Activated naive CD4-positive, alpha-beta T cell treated with anti-CD3 and anti-CD28 coated beads, Interleukin-2, amount 50 U/mL, for 72 hours (primary cell): ENCODE measurements around the gene PRRG1. TPM values are rescaled to one million over a fixed set of nuclear protein-coding genes. Genes with fewer than 3 reads are reported as not detected.
A peak's percentile ranks its signal among the peaks of the same experiment; 100 is the strongest.
"Not testable (repeated sequence)": the region's sequence is repeated elsewhere in the genome, so short reads cannot be mapped to it uniquely, and the experiment has no call there.

ENCODE experiments used
- ATAC-seq, 2 donors: fragments of 150-1000 bp; cut with Tn5 transposase; 2 replicates each; pipeline ENCODE4 v1.10.0; 2021; ENCODE audit warnings: mild to moderate bottlenecking in 2 of 2, moderate library complexity in 2 of 2
- DNase-seq, 2 donors: peaks; one replicate each; pipeline ENCODE4 v3.0.0; 2021 to 2022; ENCODE audit warnings: low spot score in 2 of 2
- H3K27ac Mint-ChIP-seq, 2 donors: one replicate each; pipeline ENCODE4 v1.8.0; 2022; ENCODE audit warnings: mild to moderate bottlenecking in 2 of 2, mixed read lengths in 2 of 2
- H3K36me3 Mint-ChIP-seq, 2 donors: one replicate each; pipeline ENCODE4 v1.8.0; 2022; ENCODE audit warnings: mixed read lengths in 2 of 2
- H3K9me3 Mint-ChIP-seq, 2 donors: one replicate each; pipeline ENCODE4 v1.8.0; 2022; ENCODE audit warnings: mixed read lengths in 2 of 2
- total RNA-seq, 2 donors: library from RNA; stranded (reverse); gene quantifications; one replicate each; pipeline ENCODE4 v1.2.3, GENCODE V29; 2022

Gene PRRG1
- total RNA-seq, 2 donors from 2014 or later = not detected

DNA sequence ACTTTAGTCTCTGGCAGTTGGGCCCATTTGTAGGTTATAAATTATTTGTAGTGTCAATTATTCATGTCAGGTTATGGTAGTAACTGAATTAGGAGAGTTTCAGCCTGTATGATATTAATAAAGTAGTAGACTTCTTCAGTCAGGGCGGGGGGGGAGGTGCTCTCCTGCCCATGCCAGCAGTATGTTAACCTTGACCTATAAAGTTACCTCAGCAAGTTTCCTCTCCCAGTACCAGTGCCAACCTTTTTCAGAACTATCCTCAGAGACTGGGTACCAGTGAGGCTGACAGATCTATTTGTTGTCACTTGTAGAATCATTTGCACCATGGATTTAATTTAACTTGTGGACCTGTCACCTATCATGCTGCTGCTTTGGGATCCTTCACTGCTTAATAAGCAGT, 88.0 kb downstream of the PRRG1 start:
- ATAC-seq (no peak), DNase-seq (no peak)
- Mint-ChIP-seq H3K27ac (no peak overlapping the region), H3K9me3 (peaks cover 0 to 5% of the 10 kb centered on the region in 2 donors), H3K36me3 (no peaks in the 10 kb centered on the region)

DNA sequence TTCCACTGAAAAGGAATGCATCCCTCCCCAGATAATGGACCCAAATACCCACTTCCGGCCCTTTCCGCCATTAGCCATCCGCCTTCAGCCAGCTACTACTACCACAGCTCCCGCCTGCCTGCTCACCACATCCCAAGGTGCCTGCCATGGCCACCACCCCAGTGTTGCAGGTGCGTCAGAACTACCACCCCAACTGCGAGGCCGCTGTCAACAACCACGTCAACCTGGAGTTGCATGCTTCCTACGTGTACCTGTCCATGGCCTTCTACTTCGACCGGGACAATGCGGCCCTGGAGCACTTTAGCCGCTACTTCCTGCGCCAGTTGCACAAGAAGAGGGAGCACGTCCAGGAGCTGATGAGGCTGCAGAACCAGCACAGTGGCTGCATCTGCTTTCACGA, 92.2 kb downstream of the PRRG1 start:
- DNase-seq (no peak), ATAC-seq (no peak)
- Mint-ChIP-seq H3K36me3 (no peaks in the 10 kb centered on the region), H3K27ac (no peak overlapping the region), H3K9me3 (no peaks in the 10 kb centered on the region)

DNA sequence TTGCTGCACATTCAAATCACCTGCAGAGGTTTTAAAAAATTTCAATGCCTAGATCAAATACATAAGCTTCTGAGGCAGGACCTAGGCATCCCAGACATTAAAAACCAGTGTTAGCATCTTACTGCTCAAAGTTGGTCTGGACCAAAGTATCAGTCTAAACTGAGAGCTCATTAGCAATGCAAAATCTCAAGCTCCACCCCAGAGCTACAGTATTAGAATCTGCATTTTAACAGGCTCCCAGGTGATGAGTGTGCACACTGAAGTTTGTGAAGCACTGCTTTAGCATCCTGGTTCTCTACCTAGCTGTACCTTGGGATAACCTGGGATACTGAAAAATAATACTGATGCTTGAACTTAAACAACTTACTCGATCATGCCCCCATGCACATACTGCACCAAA, 96.0 kb downstream of the PRRG1 start:
- no peak for ATAC-seq
- no peak for DNase-seq
- no peaks in the 10 kb centered on the region for H3K9me3 Mint-ChIP-seq
- no peaks in the 10 kb centered on the region for H3K36me3 Mint-ChIP-seq
- no peak overlapping the region for H3K27ac Mint-ChIP-seq

DNA sequence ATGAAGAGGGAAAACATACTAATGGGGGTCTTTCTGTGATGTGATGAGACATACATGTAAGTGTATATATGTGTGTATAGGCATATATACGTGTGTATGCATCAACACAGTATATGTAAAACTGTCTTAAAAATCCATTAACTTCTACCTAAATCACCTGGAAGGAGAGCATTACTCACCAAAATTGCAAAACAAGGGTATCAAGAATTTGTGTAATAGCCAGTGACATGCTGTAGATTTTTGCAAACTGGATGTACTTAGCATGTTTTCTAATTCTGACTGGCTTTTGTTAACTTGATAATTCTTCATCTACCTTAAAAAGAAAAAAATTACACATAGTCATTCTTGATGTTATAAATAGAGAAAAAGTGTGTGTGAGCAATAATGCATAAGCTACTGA, 104.7 kb downstream of the PRRG1 start:
- H3K9me3 Mint-ChIP-seq = no peaks in the 10 kb centered on the region
- DNase-seq (no peak), ATAC-seq (no peak)
- H3K36me3 Mint-ChIP-seq = no peaks in the 10 kb centered on the region
- no peak overlapping the region for H3K27ac Mint-ChIP-seq

DNA sequence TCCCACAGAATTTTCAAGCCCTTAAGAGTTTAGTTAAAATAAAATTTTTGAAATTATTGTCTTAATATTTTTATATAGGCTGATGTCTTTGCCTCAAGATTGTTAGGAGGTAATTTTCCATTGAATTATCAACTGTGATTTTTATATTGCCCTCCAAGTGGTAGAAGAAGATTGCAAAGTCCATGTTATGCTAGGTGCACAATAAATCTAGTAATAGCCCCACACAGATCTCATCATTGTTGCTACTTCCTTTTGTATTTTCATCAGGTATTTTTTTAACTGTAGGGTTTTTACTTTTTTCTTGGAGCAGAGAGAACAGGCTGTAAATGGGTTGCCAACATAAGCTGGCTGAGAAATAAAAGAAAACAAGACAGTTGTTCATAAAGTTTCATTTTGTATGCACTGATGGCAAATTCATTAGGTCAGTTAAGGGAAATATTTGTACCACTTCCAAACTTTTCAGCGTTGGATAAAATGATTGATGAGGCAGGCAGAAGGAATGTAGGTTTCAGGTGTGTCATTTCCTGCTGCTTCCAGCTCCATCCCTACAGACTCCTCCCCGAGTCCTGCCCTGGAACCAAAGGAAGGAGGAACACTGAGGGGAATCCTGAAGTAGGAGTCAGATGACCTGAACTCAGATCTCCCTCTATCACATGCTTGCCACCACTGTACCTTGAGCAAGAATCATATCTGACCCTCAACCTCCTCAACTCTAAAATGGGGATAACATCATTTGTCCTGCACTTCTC, 105.5 kb downstream of the PRRG1 start:
- ATAC-seq (no peak), DNase-seq (no peak)
- Mint-ChIP-seq H3K27ac (no peak overlapping the region), H3K36me3 (no peaks in the 10 kb centered on the region), H3K9me3 (no peaks in the 10 kb centered on the region)

DNA sequence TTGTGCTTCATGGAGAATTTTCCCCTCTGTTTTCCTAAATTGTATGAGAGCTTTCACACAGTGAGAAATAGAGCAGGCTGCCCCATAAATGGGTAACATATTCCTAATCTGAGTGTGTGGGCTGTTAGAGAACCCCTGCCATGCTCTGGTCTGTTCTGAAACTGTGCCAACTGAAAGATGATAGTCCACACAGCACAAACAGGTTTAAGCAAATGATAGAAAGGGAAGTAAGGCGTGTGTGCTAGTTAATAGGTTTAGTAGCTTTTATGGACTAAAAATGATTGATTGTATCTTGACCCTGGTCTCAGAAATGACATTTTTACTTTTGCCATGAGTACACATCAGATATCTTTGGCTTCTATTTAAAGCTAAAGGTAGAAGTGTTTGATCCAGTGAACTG, 106.2 kb downstream of the PRRG1 start:
- Mint-ChIP-seq H3K36me3 (no peaks in the 10 kb centered on the region), H3K9me3 (no peaks in the 10 kb centered on the region), H3K27ac (no peak overlapping the region)
- ATAC-seq (no peak), DNase-seq (no peak)

DNA sequence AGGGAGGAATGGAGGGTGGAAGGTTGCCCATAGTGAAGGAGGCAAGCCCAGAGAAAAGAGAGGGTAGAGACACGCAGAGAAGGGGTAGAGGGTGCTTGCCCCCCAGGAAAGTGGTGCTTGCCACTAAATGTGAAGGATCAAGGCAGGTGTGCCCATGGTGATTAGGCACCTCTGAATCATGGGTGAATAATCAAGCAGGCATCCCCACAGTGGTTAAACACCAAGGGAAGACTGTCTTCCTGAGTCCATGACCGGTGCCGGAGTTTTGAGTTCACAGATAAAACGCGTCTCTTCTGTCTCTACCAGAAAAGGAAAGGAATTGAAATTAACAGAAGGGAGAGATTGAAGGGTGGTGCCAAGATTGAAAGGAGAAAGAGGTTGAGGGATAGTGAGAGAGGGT, 111.1 kb downstream of the PRRG1 start:
- H3K36me3 Mint-ChIP-seq, ATAC-seq, DNase-seq, H3K9me3 Mint-ChIP-seq: not testable (repeated sequence)
- H3K27ac Mint-ChIP-seq = peak overlapping the region in 1 of 2 donors; percentile 3

DNA sequence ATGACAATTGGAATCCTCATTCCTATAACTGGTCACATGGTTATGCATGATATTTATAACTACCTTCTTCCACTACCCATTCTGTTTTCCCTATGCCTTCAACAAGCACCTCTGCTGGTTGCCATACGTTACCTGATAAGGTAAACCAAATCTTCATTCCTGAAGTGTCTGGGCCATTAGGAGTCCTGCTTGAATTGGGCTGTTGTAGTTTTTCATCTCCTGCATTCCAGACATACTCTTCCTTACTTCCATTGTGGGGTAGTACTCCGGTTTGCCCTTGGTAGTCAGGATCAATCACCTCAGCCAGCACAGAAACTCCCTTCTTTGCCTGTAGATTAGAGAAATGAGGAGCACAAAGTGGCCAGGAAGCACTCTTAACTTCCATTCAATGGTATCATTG, 113.2 kb downstream of the PRRG1 start:
- ATAC-seq = no peak
- Mint-ChIP-seq H3K36me3 (no peaks in the 10 kb centered on the region), H3K9me3 (no peaks in the 10 kb centered on the region), H3K27ac (no peak overlapping the region)
- DNase-seq = no peak

DNA sequence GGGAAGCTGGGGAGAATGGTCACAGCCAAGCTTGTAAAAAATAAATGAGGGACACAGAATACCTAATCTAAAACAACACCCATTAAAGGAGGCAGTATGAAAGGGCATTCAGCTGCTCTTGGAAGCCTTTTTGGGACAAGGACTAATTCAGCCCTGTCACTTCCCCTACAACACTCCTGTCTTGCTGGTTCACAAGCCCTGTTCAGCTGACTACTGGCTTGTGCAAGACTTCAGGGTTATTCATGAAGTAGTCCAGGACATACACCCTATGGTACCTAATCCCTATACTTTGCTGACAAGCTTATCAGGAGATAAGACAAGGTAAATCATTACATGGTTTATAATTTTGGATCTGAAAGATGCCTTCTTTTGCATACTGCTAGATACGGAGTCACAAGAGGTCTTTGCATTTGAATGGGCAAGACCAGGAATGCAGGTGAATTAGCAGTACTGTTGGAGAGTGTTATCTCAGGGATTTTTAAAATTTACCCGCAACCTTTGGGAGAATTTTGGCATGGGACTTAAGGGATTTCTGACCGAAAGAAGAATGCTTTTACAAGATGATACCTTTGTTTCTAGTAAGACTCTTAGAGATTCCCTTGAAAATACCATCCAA, 119.1 kb downstream of the PRRG1 start:
- no peaks in the 10 kb centered on the region for H3K9me3 Mint-ChIP-seq
- ATAC-seq (no peak), DNase-seq (no peak)
- no peak overlapping the region for H3K27ac Mint-ChIP-seq
- H3K36me3 Mint-ChIP-seq = no peaks in the 10 kb centered on the region

DNA sequence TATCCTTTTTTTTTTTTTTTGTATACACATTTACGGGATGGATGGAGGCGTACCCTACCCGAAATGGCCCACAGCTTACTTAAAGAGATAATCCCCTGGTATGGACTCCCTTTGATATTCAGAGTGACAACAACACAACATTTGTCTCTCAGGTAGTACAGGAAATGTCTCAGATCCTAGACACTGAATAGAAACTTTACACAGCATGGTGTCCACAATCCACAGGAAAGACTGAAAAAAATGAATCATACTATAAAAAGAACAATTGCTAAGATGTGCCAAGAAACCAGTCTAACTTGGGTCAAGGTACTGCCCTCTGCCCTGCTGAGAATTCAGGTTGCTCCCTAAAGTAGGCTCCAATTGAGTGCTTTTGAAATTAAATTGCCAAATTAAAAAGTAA, 121.5 kb downstream of the PRRG1 start:
- Mint-ChIP-seq H3K9me3 (no peaks in the 10 kb centered on the region), H3K27ac (no peak overlapping the region), H3K36me3 (no peaks in the 10 kb centered on the region)
- DNase-seq (no peak), ATAC-seq (no peak)

DNA sequence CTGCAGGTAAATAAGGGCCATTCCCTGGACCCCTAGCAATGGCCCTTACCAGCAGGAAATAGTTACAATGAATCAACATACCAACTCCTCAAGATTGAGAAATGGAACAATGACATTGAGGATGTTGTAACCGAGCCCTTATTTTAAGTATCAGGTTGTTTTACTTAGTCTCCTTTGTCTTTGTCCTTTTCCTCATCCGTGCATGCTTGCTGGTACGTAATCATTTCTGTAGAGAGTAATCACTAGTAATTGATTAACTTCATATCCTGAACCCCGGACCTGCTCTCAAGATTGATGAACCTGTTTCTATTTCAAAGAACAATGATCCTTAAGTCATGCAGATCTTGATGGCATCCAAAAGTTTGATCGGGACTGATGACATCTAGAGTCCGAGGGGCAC, 123.7 kb downstream of the PRRG1 start:
- H3K27ac Mint-ChIP-seq = no peak overlapping the region
- no peaks in the 10 kb centered on the region for H3K36me3 Mint-ChIP-seq
- DNase-seq = no peak
- ATAC-seq = no peak
- H3K9me3 Mint-ChIP-seq = no peaks in the 10 kb centered on the region

DNA sequence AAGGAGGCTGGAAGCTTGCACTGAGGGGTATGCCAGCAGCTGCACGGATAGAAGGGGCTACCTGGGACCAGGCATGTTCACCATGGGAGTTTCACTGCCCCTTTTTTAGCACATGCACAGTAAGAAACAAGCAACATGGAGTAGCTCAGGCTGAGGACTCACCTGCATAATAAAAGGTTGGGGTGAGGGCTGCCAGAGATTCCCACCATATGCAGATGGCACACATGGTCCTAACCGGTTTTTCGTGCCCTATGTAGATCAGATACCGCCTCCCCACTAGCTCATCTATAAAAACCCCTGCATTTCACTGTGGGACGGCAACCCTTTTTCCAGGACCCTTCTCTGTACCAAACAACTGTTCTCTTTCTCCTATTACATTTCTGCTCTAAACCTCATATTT, 125.3 kb downstream of the PRRG1 start:
- Mint-ChIP-seq H3K9me3 (no peaks in the 10 kb centered on the region), H3K36me3 (no peaks in the 10 kb centered on the region), H3K27ac (no peak overlapping the region)
- no peak for DNase-seq
- ATAC-seq = no peak

DNA sequence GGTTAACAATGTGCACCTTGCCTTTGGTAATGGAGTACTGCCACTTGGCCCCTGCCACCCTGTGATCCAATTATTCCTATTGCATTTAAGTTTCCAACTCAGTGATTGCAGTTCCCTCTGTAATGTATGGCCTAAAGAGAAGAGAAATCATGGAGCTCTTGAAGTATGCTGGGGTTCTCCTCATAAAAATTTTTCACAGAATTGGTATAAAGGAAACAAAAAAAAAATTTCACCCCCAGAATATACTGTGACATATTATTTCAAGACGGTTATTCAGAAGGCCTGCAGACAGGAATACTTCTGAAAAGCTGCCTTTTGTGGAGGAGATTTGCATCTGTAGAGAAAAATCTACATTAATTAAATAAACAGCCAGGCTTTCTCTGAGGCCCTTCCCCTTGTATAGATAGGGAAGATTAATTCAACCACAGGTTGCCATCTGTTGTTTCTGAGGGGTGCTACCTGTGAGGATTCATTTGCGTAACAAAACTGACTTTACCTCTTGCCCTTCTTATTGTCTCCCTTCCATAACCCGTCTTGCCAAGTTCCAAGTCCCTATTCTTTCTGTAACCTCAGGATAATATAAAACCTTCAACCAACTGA, 127.5 kb downstream of the PRRG1 start:
- Mint-ChIP-seq H3K9me3 (no peaks in the 10 kb centered on the region), H3K27ac (no peak overlapping the region), H3K36me3 (no peaks in the 10 kb centered on the region)
- DNase-seq (no peak), ATAC-seq (no peak)

DNA sequence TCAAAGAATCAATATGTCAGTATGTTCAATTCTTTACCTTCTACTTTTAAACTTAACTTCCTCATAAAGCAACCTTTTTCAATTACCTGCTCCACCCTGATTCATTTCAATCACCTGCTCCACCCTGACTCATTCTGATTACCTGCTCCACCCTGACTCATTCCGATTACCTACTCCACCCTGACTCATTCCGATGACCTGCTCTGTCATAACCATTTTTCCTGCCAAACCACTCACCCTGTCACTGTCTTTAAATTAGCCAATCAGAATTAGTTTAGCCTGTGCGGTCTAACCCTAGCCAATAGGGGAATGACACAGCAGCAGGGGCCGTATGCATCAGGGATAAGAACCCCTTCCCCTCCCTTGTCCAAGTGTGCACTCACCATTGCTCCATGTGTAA, 135.2 kb downstream of the PRRG1 start:
- not testable (repeated sequence) for H3K9me3 Mint-ChIP-seq, ATAC-seq, H3K27ac Mint-ChIP-seq, DNase-seq, H3K36me3 Mint-ChIP-seq

DNA sequence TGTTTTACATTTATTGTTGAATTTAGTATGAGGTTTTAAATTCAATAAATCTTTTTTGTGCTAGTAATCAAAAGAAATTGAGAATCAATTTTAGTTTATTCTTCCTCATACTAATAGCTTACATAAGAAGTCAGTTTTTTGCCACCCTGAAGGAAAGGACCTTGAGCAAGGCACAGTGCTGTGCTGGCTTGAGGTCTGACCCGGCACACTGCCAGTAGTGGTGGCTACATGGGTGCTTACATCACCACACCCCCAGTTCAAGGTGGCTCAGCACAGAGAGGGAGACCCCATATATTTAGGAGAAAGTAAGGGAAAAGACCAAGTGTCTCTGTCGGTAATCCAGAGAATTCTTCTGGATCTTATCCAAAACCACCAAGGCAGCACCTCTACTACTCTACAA, 136.3 kb downstream of the PRRG1 start:
- ATAC-seq (no peak), DNase-seq (no peak)
- H3K36me3 Mint-ChIP-seq = no peaks in the 10 kb centered on the region
- H3K27ac Mint-ChIP-seq = no peak overlapping the region
- no peaks in the 10 kb centered on the region for H3K9me3 Mint-ChIP-seq

DNA sequence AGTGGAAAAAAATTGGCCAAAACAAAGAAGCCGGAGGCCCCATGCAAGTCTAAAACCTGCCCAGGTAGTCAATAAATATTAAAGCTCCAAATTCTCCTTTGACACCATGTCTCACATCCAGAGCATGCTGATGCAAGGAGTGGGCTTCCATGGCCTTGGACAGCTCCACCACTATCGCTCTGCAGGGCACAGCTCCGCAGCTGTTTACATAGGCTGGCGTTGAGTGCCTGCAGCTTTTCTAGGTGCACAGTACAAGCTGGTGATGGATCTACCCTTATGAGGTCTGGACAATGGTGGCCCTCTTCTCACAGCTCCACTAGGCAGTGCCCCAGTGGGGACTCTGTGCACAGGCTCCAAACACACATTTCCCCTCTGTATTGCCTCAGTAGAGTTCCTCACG, 138.1 kb downstream of the PRRG1 start:
- Mint-ChIP-seq H3K36me3 (no peaks in the 10 kb centered on the region), H3K27ac (no peak overlapping the region), H3K9me3 (no peaks in the 10 kb centered on the region)
- DNase-seq = no peak
- ATAC-seq = no peak

DNA sequence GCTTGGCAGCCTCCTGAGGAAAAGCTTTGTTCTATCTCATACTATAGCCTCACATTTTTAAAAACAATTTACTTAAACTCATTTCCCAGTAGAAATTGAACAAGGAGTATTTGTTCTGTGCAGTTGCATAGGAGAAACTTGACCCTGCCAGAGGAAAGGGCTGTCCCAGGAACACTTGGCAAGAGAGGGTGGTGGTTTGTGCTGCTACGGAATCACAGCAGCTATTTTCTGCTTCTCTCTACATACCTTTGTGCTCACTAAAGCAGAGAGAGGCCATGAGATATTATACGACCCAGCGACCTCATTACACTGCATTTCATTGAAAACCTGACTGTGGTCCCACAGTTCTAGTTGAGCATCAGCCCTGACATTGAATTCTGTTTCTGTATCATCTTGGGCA, 139.2 kb downstream of the PRRG1 start:
- no peak for ATAC-seq
- Mint-ChIP-seq H3K27ac (no peak overlapping the region), H3K36me3 (no peaks in the 10 kb centered on the region), H3K9me3 (no peaks in the 10 kb centered on the region)
- no peak for DNase-seq

DNA sequence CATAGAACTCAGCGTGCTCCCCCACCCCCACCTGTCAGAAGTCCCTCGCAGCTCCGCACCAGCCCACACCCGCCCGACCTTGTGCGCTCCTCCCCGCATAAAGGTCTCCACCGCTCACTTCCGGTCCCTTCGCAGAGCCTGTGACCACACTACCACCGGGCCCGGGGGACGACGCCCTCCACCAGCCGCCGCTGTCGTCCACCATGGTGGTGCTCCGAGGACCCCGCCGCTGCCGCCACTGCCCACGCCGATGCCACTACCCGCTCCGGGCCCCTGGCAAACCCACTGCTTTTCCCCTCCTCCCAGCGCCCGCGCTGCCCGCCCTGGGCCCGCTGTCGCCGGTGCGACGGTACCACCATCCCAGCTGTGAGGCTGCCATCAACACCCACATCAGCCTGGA, 142.5 kb downstream of the PRRG1 start:
- DNase-seq (no peak), ATAC-seq (no peak)
- H3K36me3 Mint-ChIP-seq = no peaks in the 10 kb centered on the region
- no peaks in the 10 kb centered on the region for H3K9me3 Mint-ChIP-seq
- no peak overlapping the region for H3K27ac Mint-ChIP-seq
